OCI-LY7 (cell line): ENCODE data around the gene BTBD9.

ENCODE experiments used
- EZH2phosphoT487 ChIP-seq: fragments of 200-600 bp; sonication (generic); IDR thresholded peaks from 2 replicates; pipeline ENCODE4 v1.6.1; 2018; ENCODE audit warnings: low read depth, borderline replicate concordance, mild to moderate bottlenecking, mixed run types, antibody characterized with exemption, low read length, moderate library complexity, mixed read lengths
- TF ChIP-seq, protein P1 (sequence below): fragments of 200-600 bp; sonication (generic); conservative IDR thresholded peaks from 2 replicates; pipeline ENCODE4 v1.5.1; 2014; ENCODE audit warnings: mild to moderate bottlenecking, antibody characterized with exemption, low read length, moderate library complexity, mixed read lengths

DNA sequence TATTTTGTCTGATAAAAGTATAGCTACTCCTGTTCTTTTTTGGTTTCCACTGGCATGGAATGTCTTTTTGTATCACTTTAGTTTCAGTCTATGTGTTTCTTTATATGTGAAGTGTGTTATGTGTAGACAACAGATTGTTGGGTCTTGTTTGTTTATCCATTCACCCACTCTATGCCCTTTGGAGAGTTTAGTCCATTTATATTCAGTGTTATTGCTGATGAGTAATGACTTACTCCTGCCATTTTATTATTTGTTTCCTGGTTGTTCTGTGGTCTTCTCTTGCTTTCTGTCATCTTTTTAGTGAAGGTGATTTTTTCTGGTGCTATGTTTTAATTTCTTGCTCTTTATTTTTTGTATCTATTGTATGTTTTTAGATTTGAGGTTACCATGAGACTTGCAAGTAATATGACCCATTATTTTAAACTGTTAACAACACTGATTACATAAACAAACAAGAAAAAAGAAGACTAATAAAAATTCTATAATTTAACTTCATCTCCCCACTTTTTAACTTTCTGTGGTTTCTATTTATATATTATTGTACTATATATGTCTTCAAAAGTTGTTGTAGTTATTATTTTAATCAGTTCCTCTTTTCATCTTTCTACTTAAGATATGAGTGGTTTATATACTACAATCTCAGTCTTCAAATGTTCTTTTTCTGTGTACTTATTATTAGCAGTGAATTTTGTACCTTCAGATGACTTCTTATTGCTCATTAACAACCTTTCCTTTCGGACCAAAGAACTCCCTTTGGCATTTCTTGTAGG is 323.4 kb downstream of the BTBD9 start:
- TF ChIP-seq, protein P1, sequence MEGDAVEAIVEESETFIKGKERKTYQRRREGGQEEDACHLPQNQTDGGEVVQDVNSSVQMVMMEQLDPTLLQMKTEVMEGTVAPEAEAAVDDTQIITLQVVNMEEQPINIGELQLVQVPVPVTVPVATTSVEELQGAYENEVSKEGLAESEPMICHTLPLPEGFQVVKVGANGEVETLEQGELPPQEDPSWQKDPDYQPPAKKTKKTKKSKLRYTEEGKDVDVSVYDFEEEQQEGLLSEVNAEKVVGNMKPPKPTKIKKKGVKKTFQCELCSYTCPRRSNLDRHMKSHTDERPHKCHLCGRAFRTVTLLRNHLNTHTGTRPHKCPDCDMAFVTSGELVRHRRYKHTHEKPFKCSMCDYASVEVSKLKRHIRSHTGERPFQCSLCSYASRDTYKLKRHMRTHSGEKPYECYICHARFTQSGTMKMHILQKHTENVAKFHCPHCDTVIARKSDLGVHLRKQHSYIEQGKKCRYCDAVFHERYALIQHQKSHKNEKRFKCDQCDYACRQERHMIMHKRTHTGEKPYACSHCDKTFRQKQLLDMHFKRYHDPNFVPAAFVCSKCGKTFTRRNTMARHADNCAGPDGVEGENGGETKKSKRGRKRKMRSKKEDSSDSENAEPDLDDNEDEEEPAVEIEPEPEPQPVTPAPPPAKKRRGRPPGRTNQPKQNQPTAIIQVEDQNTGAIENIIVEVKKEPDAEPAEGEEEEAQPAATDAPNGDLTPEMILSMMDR, result no peak
- TF ChIP-seq EZH2phosphoT487, result no peak
